ENCODE data around the gene ITPKB. TPM values are rescaled to one million over a fixed set of nuclear protein-coding genes. Genes with fewer than 3 reads are reported as not detected.

Gene ITPKB
- total and polyA plus RNA-seq, 11 donors: 6.2 to 33.7 (median 17.8) TPM

DNA sequence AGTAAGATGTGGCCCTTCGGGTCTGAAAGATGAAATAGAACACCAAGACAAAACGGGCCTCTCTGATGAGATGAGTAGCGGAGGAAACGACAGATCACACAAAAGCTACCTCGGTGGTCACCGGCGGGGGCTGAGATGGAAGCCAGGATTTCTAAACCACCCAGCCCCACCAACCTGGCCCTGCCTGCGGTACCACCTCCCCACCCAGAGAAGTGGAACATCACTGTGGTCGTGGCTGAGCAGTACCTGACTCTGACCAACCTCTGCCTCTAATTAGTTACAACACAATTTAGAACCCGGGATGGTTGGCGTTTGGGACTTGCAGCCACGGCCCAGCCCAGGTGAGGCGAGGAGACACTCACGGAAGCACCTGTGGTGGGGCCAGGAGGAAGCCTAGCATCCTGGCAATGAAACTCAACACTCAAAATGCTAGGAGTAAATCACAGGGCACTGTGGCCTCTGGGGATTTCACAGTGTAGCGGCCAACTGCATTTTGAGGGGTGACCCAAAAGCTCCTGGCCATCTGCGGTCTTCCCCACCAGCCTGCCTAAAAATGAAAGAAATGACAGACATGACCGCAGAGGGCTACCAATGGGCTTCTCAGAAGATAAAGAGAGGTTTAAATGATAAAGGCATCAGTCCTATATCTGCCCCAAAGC is 73.4 kb downstream of the ITPKB start:
- intact Hi-C loops (cut with DNase I): no loop called here
- H3K4me3 ChIP-seq: no peak overlapping the region
- no peaks in the 10 kb centered on the region for H3K27me3 ChIP-seq
- no peaks in the 10 kb centered on the region for H3K36me3 ChIP-seq
- DNase-seq: peak in 2 of 5 donors; percentile 27 to 50
- H3K27ac ChIP-seq: peak overlapping the region in 10 of 12 donors; percentile 73 to 95 (median 89)
- peaks cover 3 to 98% (median 74%) of the 10 kb centered on the region in 12 donors for H3K4me1 ChIP-seq
- no peak for ATAC-seq
- no peak for TF ChIP-seq POLR2A (IDR thresholded peaks at IDR 0.05)
- no peak for TF ChIP-seq CTCF (IDR thresholded peaks at IDR 0.05)
- no peaks in the 10 kb centered on the region for H3K9me3 ChIP-seq
- 78 to 81% (median 81%) methylated on average over 17 of the region's 17 CpGs for WGBS, 4 donors

DNA sequence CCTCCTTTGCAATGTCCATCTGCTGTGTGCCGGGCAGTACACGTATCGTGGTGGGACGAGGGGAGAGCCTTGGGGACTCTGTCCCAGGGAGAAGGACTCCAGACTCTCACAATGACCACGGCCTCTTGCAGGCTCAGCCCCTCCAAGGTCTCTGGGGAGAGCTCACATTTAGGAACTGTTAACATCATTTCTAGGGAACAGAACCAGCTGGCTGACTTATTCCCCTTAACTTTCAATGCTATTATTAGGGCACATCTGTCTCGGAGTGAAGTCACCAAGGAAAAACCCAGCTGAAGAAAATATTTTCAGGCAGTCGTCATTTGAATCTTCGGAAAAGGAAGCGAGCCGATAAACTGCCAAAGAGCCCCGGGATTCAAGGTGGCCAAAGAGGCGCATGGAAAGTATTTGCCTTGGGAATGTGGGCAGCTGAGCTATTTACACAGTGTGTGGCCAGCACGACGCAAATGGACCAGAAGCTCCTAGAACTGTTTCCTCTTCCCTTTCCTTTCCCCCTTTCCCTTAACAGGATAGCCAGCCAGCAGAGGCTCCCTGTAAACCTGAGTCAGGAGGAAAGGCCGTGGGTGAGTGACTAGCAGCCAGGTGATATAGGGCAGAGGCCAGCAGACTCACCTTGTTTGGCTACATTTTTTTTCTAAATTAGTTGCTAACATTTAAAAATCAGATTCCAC is 74.5 kb downstream of the ITPKB start:
- ATAC-seq (peak; percentile 36 to 67 (median 53)), DNase-seq (peak; percentile 67 to 81 (median 74))
- intact Hi-C loops (cut with DNase I): loop anchor here in 4 of 10 donors (5.0 kb wide), 1 partner anchor 73 kb away; the partner anchor contains the start of gene ITPKB (in 4 of the 4)
- TF ChIP-seq POLR2A (IDR thresholded peaks at IDR 0.05) (peak in 1 of 2 donors; percentile 34), CTCF (IDR thresholded peaks at IDR 0.05) (no peak)
- WGBS, 4 donors: 13 to 52% (median 40%) methylated on average over 11 to 15 of the region's 15 CpGs
- peaks cover 0 to 98% (median 85%) of the 10 kb centered on the region in 12 donors for H3K4me1 ChIP-seq
- H3K4me3 ChIP-seq: peak overlapping the region in 3 of 12 donors; percentile 12 to 29 (median 13)
- no peaks in the 10 kb centered on the region for H3K27me3 ChIP-seq
- peak overlapping the region in 10 of 12 donors; percentile 73 to 95 (median 89) for H3K27ac ChIP-seq
- H3K9me3 ChIP-seq: no peaks in the 10 kb centered on the region
- H3K36me3 ChIP-seq: no peaks in the 10 kb centered on the region

GRCh38 chr1:226663327-226663704 is 75.8 kb downstream of the ITPKB start:
- WGBS, 4 donors: 71 to 81% (median 79%) methylated on average over 7 of the region's 7 CpGs
- H3K36me3 ChIP-seq: no peaks in the 10 kb centered on the region
- no peaks in the 10 kb centered on the region for H3K9me3 ChIP-seq
- peak overlapping the region in 10 of 12 donors; percentile 61 to 95 (median 89) for H3K27ac ChIP-seq
- H3K4me3 ChIP-seq: peak overlapping the region in 1 of 12 donors; percentile 23
- ATAC-seq (no peak), DNase-seq (no peak)
- peaks cover 0 to 100% (median 89%) of the 10 kb centered on the region in 12 donors for H3K4me1 ChIP-seq
- intact Hi-C loops (cut with DNase I): loop anchor here in 4 of 10 donors (5.0 kb wide), 1 partner anchor 74 kb away; the partner anchor contains the start of gene ITPKB (in 4 of the 4)
- TF ChIP-seq POLR2A (IDR thresholded peaks at IDR 0.05) (no peak), CTCF (IDR thresholded peaks at IDR 0.05) (no peak)
- no peaks in the 10 kb centered on the region for H3K27me3 ChIP-seq

All from heart left ventricle (tissue), 16 donors.